Stimulated activated CD4-positive, alpha-beta T cell treated with anti-CD3 and anti-CD28 coated beads, Interleukin-15, amount 100 ng/mL, for 1 hour (primary cell): Measurements from ENCODE around the gene CD55.

ENCODE experiments used
- DNase-seq, 2 donors: peaks; one replicate each; pipeline ENCODE4 v3.0.0-alpha.2; 2020; ENCODE audit warnings: low read depth in 1 of 2, low spot score in 1 of 2

The CD55 gene

GRCh38 chr1:207328004-207328403 is 6.5 kb downstream of the CD55 start:
- no peak for DNase-seq

GRCh38 chr1:207328908-207329440 is 7.5 kb downstream of the CD55 start:
- no peak for DNase-seq

GRCh38 chr1:207329469-207329868 is 8.0 kb downstream of the CD55 start:
- no peak for DNase-seq

GRCh38 chr1:207330011-207330710 is 8.7 kb downstream of the CD55 start:
- DNase-seq: no peak

DNA sequence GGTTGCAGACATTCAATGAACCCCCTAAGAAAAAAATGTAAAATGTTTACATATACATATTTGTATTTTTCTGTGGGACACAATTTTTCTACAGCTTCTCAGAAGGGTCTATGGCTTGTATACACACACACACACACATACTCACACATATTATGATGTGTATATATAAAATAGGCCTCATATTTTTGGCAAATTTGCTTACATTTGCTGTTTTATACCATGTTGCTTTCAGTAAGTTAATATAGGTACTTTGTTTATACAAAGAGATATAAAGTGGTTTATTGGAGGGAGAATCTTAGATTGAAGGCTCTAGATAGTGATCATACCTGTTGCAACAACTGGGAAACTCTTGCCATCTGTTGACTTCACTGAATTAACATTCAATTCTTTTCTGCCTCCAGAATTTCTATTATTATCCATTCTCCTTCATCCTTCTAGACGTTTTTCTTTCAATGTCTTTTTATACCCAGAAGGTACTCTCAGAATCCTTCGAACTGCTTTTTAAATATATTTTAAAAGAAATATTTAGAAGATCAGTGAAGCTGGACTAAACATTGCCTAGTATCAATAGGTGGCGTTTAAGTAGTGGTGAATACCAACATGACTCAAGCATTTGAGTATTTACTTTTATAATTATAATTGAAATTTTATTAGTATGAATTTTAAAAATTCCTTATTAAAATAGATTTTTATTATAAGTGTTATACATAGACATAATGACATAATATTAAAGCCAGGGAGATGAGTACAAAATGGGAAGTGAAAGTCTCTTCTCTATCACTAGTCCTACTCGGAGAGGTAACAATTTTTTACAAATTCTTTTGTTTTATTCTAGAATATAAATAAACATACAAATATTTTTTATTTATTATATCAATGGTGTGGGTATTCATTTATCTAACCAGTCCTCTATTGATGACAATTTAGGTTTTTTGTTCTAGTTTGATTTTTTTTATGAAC is 10.2 kb downstream of the CD55 start:
- no peak for DNase-seq

- DNase-seq: no peak
Observed at GRCh38 chr1:207333009-207333600, 11.6 kb downstream of the CD55 start.

GRCh38 chr1:207333620-207334019 is 12.1 kb downstream of the CD55 start:
- no peak for DNase-seq

GRCh38 chr1:207334337-207334736 is 12.9 kb downstream of the CD55 start:
- DNase-seq: no peak

DNA sequence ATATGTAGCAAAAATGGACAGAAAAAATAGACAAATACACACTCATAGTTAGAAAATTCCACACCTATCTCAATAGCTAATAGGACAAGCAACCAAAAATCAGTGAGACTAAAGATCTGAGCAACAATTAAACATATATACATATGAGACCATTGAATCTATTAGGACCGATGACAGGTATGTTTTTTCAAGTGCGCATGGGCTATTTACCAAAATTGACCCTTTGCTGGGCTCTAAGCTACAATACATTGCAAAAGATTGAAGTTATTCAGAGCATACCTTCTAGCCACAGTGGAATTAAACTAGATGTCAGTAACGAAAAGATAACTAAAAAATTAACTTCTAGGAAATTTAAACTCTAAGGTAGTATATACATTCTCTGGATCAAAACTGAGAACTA is 13.7 kb downstream of the CD55 start:
- DNase-seq: no peak

DNA sequence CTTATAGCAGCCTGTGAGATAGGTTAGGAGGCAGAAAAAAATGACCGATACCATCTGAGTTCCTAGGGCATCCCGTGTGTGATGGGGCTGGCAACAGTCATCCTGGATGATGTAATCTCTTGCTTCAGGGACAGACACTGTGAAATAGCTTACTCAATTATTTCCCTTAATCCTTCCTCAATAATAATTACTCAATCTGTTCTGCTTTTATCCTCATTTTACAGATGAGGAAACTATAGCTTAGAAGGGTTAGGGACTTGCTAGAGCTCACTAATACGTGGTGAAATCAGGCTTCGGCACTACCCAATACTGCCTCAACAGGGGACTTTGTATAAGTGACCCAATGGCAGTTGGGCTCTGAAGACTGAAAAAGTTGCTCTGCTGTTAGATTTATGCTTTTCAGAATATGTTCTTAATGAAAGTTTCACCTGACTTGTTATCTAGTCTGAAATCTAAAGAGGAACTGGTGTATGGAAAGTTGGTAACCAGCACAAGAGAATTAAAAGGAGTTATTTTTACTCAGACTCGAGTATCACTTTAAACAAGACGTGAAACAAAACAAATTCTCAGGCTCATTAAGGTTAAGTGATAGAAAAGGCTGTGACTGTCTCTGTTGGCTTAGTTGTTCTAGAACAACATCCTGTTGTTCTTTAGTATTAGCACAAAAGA is 14.4 kb downstream of the CD55 start:
- DNase-seq: no peak

DNA sequence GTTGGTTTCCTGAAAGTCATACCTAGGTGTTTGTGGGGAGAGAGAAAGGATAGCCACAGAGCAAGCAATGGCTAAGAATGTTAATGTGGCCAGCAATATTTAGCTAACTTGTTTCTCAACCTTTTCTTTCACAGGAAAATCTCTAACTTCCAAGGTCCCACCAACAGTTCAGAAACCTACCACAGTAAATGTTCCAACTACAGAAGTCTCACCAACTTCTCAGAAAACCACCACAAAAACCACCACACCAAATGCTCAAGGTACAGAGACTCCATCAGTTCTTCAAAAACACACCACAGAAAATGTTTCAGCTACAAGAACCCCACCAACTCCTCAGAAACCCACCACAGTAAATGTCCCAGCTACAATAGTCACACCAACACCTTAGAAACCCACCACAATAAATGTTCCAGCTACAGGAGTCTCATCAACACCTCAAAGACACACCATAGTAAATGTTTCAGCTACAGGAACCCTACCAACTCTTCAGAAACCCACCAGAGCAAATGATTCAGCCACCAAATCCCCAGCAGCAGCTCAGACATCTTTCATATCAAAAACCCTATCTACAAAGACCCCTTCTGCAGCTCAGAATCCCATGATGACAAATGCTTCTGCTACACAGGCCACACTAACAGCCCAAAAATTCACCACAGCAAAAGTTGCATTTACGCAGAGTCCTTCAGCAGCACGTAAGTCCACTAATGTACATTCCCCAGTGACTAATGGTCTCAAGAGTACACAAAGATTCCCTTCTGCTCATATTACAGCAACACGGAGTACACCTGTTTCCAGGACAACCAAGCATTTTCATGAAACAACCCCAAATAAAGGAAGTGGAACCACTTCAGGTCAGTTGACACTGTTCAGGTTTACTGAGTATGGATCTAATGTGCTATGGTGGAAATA is 15.3 kb downstream of the CD55 start:
- DNase-seq: no peak

DNA sequence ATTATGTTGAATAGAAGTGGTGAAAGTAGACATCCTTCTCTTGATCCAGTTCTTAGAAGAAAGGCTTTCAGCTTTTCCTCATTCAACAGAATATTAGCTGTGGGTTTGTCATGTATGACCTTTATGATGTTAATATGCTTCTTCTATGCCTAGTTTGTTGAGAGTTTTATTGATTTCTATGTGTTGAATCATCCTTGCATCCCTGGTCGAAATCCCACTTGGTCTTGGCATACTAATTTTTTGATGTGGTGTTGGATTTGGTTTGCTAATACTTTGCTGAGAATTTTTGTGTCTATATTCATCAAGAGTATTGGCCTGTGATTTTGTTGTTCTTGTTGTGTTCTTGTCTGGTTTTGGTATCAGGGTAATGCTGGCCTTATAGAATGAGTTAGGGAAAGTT is 20.9 kb downstream of the CD55 start:
- no peak for DNase-seq

GRCh38 chr1:207343675-207344074 is 22.2 kb downstream of the CD55 start:
- DNase-seq: no peak

DNA sequence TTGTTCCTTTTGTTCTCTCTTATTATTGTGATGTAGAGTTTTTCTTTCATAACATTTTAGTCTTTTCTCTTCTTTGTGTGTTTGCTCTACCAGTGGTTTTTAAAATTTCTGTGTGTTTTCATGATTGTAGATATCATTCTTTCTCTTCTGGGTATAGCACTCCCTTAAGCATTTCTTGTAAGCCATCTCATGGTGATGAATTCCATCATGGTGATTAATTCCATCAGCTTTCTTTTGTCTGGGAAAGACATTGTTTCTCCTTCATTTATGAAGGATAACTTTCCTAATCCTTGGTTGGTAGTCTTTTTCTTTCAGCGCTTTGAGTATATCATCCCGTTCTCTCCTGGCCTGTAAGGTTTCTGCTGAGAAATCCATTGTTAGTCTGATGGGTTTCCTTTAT is 22.7 kb downstream of the CD55 start:
- no peak for DNase-seq

GRCh38 chr1:207345644-207346477 is 24.4 kb downstream of the CD55 start:
- no peak for DNase-seq

GRCh38 chr1:207346513-207346912 is 25.0 kb downstream of the CD55 start:
- DNase-seq: no peak

- no peak for DNase-seq
Observed at GRCh38 chr1:207349979-207350378, 28.5 kb downstream of the CD55 start.

DNA sequence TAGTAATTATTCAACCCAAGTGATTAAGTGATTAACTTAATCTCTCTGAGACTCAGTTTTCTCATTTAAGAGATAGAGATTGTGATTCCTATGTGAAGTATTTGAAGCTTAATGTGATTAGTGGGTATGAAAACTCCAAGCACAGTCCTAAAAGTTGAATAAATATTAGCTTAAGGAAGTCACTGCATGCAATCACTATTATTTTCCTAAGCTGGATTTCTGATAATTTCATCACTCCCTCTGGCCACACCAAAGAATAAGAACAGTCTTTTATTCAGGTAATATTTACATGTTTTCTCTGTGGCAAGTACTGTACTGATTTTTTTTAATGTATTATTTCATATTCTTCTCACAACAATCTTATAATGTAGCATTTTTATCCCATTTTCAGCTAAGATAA is 31.1 kb downstream of the CD55 start:
- no peak for DNase-seq

DNA sequence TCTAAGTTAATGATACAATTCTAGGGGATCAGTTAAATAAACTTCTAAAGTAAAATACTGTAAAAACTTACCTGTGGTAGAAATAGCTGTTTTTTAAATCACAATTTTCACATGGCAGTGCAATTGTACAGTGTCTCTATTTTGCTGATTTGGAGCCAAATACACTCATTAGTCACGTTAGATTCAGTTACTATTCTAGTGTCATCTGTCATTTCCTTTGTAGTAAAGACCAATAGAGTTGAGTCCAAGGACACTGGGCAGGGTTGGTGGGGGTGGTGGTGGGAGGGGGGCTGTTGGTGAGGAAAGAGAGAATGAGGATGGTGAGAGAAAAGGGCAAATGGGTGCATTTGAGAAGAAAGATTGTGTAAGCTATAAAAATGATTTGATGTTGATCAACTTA is 33.6 kb downstream of the CD55 start:
- DNase-seq: no peak
